HepG2 (cell line): ENCODE data around the gene C2CD2. TPM values are rescaled to one million over a fixed set of nuclear protein-coding genes. Genes with fewer than 3 reads are reported as not detected.

ENCODE experiments used
- ATAC-seq: fragments of 200-7000 bp; cut with Tn5 transposase; 3 replicates; pipeline ENCODE4 v1.9.1; 2020; ENCODE audit warnings: mild to moderate bottlenecking, moderate library complexity
- BruUV-seq: library from RNA; stranded (reverse); fragments of 400-500 nt; replicated peaks from 2 replicates; lab custom pipeline; 2021; lab: Mats Ljungman, UMichigan
- CTCF ChIA-PET: fragments of 300-600 bp; formaldehyde crosslinking; extraction: SDS; loops from one replicate; lab custom pipeline; 2021; ENCODE audit warnings: low total read pairs, inconsistent platforms, low intra/inter-chr PET ratio; lab: Yijun Ruan, JAX
- POLR2A ChIA-PET: fragments of 350-600 bp; sonication (Branson Sonifier 250); formaldehyde crosslinking; loops from one replicate; lab custom pipeline; 2020; ENCODE audit warnings: antibody characterized with exemption, inconsistent platforms; lab: Yijun Ruan, JAX
- DNase-seq: peaks from one replicate; pipeline ENCODE4 v3.0.0-alpha.2; 2015; ENCODE audit warnings: low spot score
- FAIRE-seq: peaks from 3 replicates; lab custom pipeline; 2011; peaks lifted over from hg19 to GRCh38; lab: Jason Lieb, UNC
- H2AFZ ChIP-seq: one replicate; pipeline ENCODE4 v1.6.1; 2011; ENCODE audit warnings: low read length, inconsistent platforms
- H3K27ac ChIP-seq: fragments of 300-600 bp; 3 replicates; pipeline ENCODE4 v1.8.0; 2011; ENCODE audit warnings: mixed run types, mild to moderate bottlenecking, mixed read lengths, low read length, inconsistent platforms; ENCODE audit not compliant: insufficient read depth; ENCODE audit errors: extremely low read length
- H3K27me3 ChIP-seq, 2 experiments: fragments of 200-600 bp in 1 of 2; 2 replicates in 1 of 2; 3 replicates in 1 of 2; pipeline versions ENCODE4 v1.6.0 to v1.8.0; 2011; ENCODE audit warnings: low read length in 2 of 2, mild to moderate bottlenecking in 2 of 2, moderate library complexity in 2 of 2, inconsistent platforms in 1 of 2; ENCODE audit not compliant: insufficient read depth in 2 of 2, control insufficient read depth in 1 of 2
- H3K36me3 ChIP-seq, 2 experiments: fragments of 200-600 bp in 1 of 2; replicated peaks in 1 of 2; 2 replicates in 1 of 2; 3 replicates in 1 of 2; pipeline versions ENCODE4 v1.5.1 to v1.8.0; 2011; ENCODE audit warnings: low read length in 2 of 2, inconsistent platforms in 1 of 2; ENCODE audit not compliant: insufficient read depth in 2 of 2, control insufficient read depth in 1 of 2
- H3K4me1 ChIP-seq: 2 replicates; pipeline ENCODE4 v1.5.1; 2012; ENCODE audit warnings: low read length, inconsistent platforms; ENCODE audit not compliant: insufficient read depth
- H3K4me2 ChIP-seq: 2 replicates; pipeline ENCODE4 v1.6.0; 2011; ENCODE audit warnings: low read depth, low read length, inconsistent platforms
- H3K4me3 ChIP-seq, 3 experiments: fragments of 200-600 bp in 1 of 3; sonication (generic), shearing (Covaris generic) in 1 of 3; replicated peaks in 1 of 3; 2 replicates each; pipeline ENCODE4 v1.5.1; 2011 to 2016; ENCODE audit warnings: low read length in 3 of 3, inconsistent platforms in 2 of 3, low read depth in 2 of 3, mild to moderate bottlenecking in 2 of 3, control low read depth in 1 of 3, mixed read lengths in 1 of 3; ENCODE audit not compliant: insufficient read depth in 1 of 3
- H3K79me2 ChIP-seq: one replicate; pipeline ENCODE4 v1.6.1; 2011; ENCODE audit warnings: low read length, inconsistent platforms; ENCODE audit not compliant: insufficient read depth
- H3K9ac ChIP-seq: 2 replicates; pipeline ENCODE4 v1.6.0; 2011; ENCODE audit warnings: mild to moderate bottlenecking, low read depth, low read length, inconsistent platforms; ENCODE audit not compliant: insufficient read depth
- H3K9me3 ChIP-seq: 2 replicates; pipeline ENCODE4 v1.5.1; 2012; ENCODE audit warnings: mild to moderate bottlenecking, low read length
- H4K20me1 ChIP-seq: 2 replicates; pipeline ENCODE4 v1.6.0; 2011; ENCODE audit warnings: inconsistent platforms, mild to moderate bottlenecking, low read length, moderate library complexity; ENCODE audit not compliant: insufficient read depth
- ATF1 ChIP-seq: IDR thresholded peaks from 2 replicates; pipeline ENCODE4 v1.6.1; 2016; ENCODE audit warnings: mild to moderate bottlenecking, control low read depth
- ELF3 ChIP-seq: IDR thresholded peaks from 2 replicates; pipeline ENCODE4 v1.6.1; 2016; ENCODE audit warnings: missing genetic modification reagents, missing compliant biosample characterization
- FOXC1 ChIP-seq: sonication (generic); formaldehyde crosslinking; IDR thresholded peaks from 2 replicates; pipeline ENCODE4 v1.8.0; 2022; ENCODE audit warnings: mild to moderate bottlenecking, missing genetic modification reagents, borderline replicate concordance
- HOXA9 ChIP-seq: sonication (generic); formaldehyde crosslinking; IDR thresholded peaks from 2 replicates; pipeline ENCODE4 v1.8.1; 2022; ENCODE audit warnings: missing genetic modification reagents, mild to moderate bottlenecking, moderate library complexity, borderline replicate concordance
- ISX ChIP-seq: sonication (generic); formaldehyde crosslinking; conservative IDR thresholded peaks from 2 replicates; pipeline ENCODE4 v1.5.0; 2020; ENCODE audit warnings: missing genetic modification reagents
- KDM4B ChIP-seq: sonication (generic); formaldehyde crosslinking; IDR thresholded peaks from 2 replicates; pipeline ENCODE4 v1.4.0; 2020; ENCODE audit warnings: missing genetic modification reagents
- MAFG ChIP-seq: sonication (generic); formaldehyde crosslinking; IDR thresholded peaks from 2 replicates; pipeline ENCODE4 v1.5.1; 2020; ENCODE audit warnings: mild to moderate bottlenecking, missing genetic modification reagents
- MAZ ChIP-seq, 2 experiments: sonication (generic) in 1 of 2; formaldehyde crosslinking in 1 of 2; IDR thresholded peaks; 2 replicates each; pipeline versions ENCODE4 v1.5.0 to v1.6.1; 2012 to 2020; ENCODE audit warnings: low read depth in 2 of 2, mild to moderate bottlenecking in 2 of 2, borderline replicate concordance in 1 of 2, improper control_type of control experiment in 1 of 2, low read length in 1 of 2, missing genetic modification reagents in 1 of 2, moderate library complexity in 1 of 2
- MEIS2 ChIP-seq: sonication (generic); formaldehyde crosslinking; IDR thresholded peaks from 2 replicates; pipeline ENCODE4 v1.9.0; 2021; ENCODE audit warnings: mild to moderate bottlenecking, missing genetic modification reagents
- MXI1 ChIP-seq: IDR thresholded peaks from 3 replicates; pipeline ENCODE4 v1.6.1; 2012; ENCODE audit warnings: low read depth, low read length, inconsistent platforms, borderline replicate concordance
- RARG ChIP-seq: sonication (generic); formaldehyde crosslinking; IDR thresholded peaks from 2 replicates; pipeline ENCODE4 v1.4.0; 2020; ENCODE audit warnings: low read depth, mild to moderate bottlenecking, missing genetic modification reagents
- SMAD1 ChIP-seq: sonication (generic); formaldehyde crosslinking; IDR thresholded peaks from 2 replicates; pipeline ENCODE4 v1.4.0; 2020; ENCODE audit warnings: missing genetic modification reagents, low read depth, mild to moderate bottlenecking, borderline replicate concordance
- ZNF136 ChIP-seq: sonication (generic); formaldehyde crosslinking; IDR thresholded peaks from 2 replicates; pipeline ENCODE4 v1.8.1; 2022; ENCODE audit warnings: low read depth, mild to moderate bottlenecking, moderate library complexity, missing genetic modification reagents
- ZNF430 ChIP-seq: sonication (generic); formaldehyde crosslinking; IDR thresholded peaks from 2 replicates; pipeline ENCODE4 v1.9.0; 2021; ENCODE audit warnings: mild to moderate bottlenecking, missing genetic modification reagents
- ZNF704 ChIP-seq: sonication (generic); formaldehyde crosslinking; IDR thresholded peaks from 2 replicates; pipeline ENCODE4 v1.8.1; 2023; ENCODE audit warnings: mild to moderate bottlenecking, inconsistent platforms, moderate library complexity, missing genetic modification reagents, borderline replicate concordance
- ZNF839 ChIP-seq: sonication (generic); formaldehyde crosslinking; IDR thresholded peaks from 2 replicates; pipeline ENCODE4 v1.4.0; 2020; ENCODE audit warnings: missing genetic modification reagents, mild to moderate bottlenecking, borderline replicate concordance
- WGBS: methylation state at CpG from one replicate; pipeline ENCODE4 v1.1.6; 2017; ENCODE audit warnings: low lambda C conversion rate; 5-methylcytosine and 5-hydroxymethylcytosine counted together
- in situ Hi-C: cut with HindIII; loops from 2 replicates; pipeline ENCODE4 v1.10.0; 2017; ENCODE audit warnings: low pct_unique_long_range_greater_than_20kb; ENCODE audit not compliant: extremely low pct_ligation_motif_present
- intact Hi-C: fragments of 100-400 bp; cut with micrococcal nuclease; formaldehyde crosslinking; loops from one replicate; pipeline ENCODE4 v1.10.0; 2022; ENCODE audit not compliant: unreplicated experiment
- polyA plus RNA-seq, 8 experiments: library from polyadenylated mRNA; depleted of rRNA in 3 of 8; stranded (reverse) in 7 of 8; unstranded in 1 of 8; fragments of >200 nt; fragmentation: Illumina TruSeq in 4 of 8; extraction: Trizol in 4 of 8; gene quantifications; 2 replicates each; pipeline versions ENCODE4 v1.2.1 to v1.2.3, GENCODE V29; 2011 to 2016; ENCODE audit warnings: low read depth in 4 of 8, missing spikeins in 1 of 8, mixed read lengths in 1 of 8; ENCODE audit not compliant: insufficient read depth in 1 of 8
- total RNA-seq, 5 experiments: library from RNA; depleted of rRNA; stranded (reverse); fragments of >200 nt; fragmentation: Illumina TruSeq; extraction: Trizol; gene quantifications; 2 replicates each; pipeline ENCODE4 v1.2.3, GENCODE V29; 2016; ENCODE audit warnings: low read depth in 1 of 5
- TF ChIP-seq, protein P1 (sequence below): sonication (generic); formaldehyde crosslinking; IDR thresholded peaks from 2 replicates; pipeline ENCODE4 v1.4.0; 2020; ENCODE audit warnings: missing genetic modification reagents, borderline replicate concordance
- TF ChIP-seq, protein P2 (sequence below): sonication (generic); formaldehyde crosslinking; IDR thresholded peaks from 2 replicates; pipeline ENCODE4 v1.8.0; 2022; ENCODE audit warnings: mild to moderate bottlenecking, missing genetic modification reagents; ENCODE audit not compliant: insufficient replicate concordance

The C2CD2 gene
- total and polyA plus RNA-seq, 2 of the 13 experiments (the other 11 are each of a cell fraction or from before 2014, with no cell fraction given) = 12.5 to 19.7 TPM

GRCh38 chr21:41917531-41917930 lies 36.3 kb downstream of the C2CD2 start:
- Histone ChIP-seq H3K36me3 (peaks cover 15 to 53% of the 10 kb centered on the region in 2 experiments), H3K79me2 (no peaks in the 10 kb centered on the region), H4K20me1 (no peaks in the 10 kb centered on the region), H3K4me1 (peaks cover 14% of the 10 kb centered on the region; the same call in 1 of the 2 replicates), H3K4me3 (no peak overlapping the region), H3K9ac (no peak overlapping the region), H3K27me3 (no peaks in the 10 kb centered on the region), H3K9me3 (no peaks in the 10 kb centered on the region), H2AFZ (no peak overlapping the region), H3K27ac (no peak overlapping the region), H3K4me2 (no peak overlapping the region)
- POLR2A ChIA-PET = interaction anchor here (0.8 kb wide), 1 partner anchor 8 kb away, joined by 3 read pairs; no protein-coding TSS in a partner anchor
- in situ Hi-C loops (no loop called here), intact Hi-C loops (no loop called here)
- ATAC-seq (no peak), FAIRE-seq (no peak), DNase-seq (no peak)
- WGBS = 98% methylated on average over 4 of the region's 4 CpGs
- BruUV-seq = no TSS peak
- TF ChIP-seq ATF1 (CRISPR knock-in tag) (no peak), KDM4B (CRISPR knock-in tag) (no peak), SMAD1 (CRISPR knock-in tag) (no peak), ISX (no peak), MAFG (CRISPR knock-in tag) (no peak), RARG (CRISPR knock-in tag) (no peak), MAZ (IDR thresholded peaks at IDR 0.05; ENCODE audit: borderline replicate concordance, low read depth, low read length) (no peak), MAZ (CRISPR knock-in tag; IDR thresholded peaks at IDR 0.05; ENCODE audit: low read depth) (no peak), ZNF430 (no peak), ZNF704 (CRISPR knock-in tag) (no peak), ZNF136 (CRISPR knock-in tag) (no peak), MXI1 (no peak), MEIS2 (no peak), ZNF839 (no peak), FOXC1 (CRISPR knock-in tag) (no peak), ELF3 (CRISPR knock-in tag) (no peak), HOXA9 (CRISPR knock-in tag) (no peak)
- TF ChIP-seq, protein P1, sequence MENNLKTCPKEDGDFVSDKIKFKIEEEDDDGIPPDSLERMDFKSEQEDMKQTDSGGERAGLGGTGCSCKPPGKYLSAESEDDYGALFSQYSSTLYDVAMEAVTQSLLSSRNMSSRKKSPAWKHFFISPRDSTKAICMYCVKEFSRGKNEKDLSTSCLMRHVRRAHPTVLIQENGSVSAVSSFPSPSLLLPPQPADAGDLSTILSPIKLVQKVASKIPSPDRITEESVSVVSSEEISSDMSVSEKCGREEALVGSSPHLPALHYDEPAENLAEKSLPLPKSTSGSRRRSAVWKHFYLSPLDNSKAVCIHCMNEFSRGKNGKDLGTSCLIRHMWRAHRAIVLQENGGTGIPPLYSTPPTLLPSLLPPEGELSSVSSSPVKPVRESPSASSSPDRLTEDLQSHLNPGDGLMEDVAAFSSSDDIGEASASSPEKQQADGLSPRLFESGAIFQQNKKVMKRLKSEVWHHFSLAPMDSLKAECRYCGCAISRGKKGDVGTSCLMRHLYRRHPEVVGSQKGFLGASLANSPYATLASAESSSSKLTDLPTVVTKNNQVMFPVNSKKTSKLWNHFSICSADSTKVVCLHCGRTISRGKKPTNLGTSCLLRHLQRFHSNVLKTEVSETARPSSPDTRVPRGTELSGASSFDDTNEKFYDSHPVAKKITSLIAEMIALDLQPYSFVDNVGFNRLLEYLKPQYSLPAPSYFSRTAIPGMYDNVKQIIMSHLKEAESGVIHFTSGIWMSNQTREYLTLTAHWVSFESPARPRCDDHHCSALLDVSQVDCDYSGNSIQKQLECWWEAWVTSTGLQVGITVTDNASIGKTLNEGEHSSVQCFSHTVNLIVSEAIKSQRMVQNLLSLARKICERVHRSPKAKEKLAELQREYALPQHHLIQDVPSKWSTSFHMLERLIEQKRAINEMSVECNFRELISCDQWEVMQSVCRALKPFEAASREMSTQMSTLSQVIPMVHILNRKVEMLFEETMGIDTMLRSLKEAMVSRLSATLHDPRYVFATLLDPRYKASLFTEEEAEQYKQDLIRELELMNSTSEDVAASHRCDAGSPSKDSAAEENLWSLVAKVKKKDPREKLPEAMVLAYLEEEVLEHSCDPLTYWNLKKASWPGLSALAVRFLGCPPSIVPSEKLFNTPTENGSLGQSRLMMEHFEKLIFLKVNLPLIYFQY (CRISPR knock-in tag) = no peak
- TF ChIP-seq, protein P2, sequence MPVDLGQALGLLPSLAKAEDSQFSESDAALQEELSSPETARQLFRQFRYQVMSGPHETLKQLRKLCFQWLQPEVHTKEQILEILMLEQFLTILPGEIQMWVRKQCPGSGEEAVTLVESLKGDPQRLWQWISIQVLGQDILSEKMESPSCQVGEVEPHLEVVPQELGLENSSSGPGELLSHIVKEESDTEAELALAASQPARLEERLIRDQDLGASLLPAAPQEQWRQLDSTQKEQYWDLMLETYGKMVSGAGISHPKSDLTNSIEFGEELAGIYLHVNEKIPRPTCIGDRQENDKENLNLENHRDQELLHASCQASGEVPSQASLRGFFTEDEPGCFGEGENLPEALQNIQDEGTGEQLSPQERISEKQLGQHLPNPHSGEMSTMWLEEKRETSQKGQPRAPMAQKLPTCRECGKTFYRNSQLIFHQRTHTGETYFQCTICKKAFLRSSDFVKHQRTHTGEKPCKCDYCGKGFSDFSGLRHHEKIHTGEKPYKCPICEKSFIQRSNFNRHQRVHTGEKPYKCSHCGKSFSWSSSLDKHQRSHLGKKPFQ (CRISPR knock-in tag) = no peak
- CTCF ChIA-PET = no interaction called here
